ENCODE measurements around the gene INCA1.

INCA1 gene

DNA sequence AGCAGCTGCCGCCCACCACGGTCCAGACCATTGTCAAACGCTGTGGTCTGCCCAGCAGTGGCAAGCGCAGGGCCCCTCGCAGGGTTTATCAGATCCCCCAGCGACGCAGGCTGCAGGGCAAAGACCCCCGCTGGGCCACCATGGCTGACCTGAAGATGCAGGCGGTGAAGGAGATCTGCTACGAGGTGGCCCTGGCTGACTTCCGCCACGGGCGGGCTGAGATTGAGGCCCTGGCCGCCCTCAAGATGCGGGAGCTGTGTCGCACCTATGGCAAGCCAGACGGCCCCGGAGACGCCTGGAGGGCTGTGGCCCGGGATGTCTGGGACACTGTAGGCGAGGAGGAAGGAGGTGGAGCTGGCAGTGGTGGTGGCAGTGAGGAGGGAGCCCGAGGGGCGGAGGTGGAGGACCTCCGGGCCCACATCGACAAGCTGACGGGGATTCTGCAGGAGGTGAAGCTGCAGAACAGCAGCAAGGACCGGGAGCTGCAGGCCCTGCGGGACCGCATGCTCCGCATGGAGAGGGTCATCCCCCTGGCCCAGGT is 24.9 kb upstream of the INCA1 start:
- DNase-seq: no peak
- no peaks in the 10 kb centered on the region for H3K9me3 ChIP-seq (ENCODE audit: severe bottlenecking)
- TF ChIP-seq, protein P1, sequence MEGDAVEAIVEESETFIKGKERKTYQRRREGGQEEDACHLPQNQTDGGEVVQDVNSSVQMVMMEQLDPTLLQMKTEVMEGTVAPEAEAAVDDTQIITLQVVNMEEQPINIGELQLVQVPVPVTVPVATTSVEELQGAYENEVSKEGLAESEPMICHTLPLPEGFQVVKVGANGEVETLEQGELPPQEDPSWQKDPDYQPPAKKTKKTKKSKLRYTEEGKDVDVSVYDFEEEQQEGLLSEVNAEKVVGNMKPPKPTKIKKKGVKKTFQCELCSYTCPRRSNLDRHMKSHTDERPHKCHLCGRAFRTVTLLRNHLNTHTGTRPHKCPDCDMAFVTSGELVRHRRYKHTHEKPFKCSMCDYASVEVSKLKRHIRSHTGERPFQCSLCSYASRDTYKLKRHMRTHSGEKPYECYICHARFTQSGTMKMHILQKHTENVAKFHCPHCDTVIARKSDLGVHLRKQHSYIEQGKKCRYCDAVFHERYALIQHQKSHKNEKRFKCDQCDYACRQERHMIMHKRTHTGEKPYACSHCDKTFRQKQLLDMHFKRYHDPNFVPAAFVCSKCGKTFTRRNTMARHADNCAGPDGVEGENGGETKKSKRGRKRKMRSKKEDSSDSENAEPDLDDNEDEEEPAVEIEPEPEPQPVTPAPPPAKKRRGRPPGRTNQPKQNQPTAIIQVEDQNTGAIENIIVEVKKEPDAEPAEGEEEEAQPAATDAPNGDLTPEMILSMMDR (IDR thresholded peaks at IDR 0.05; ENCODE audit: low read depth, low read length): no peak
- no peaks in the 10 kb centered on the region for H3K27me3 ChIP-seq (ENCODE audit: insufficient read depth, low read depth, severe bottlenecking)
- no peak overlapping the region for H3K27ac ChIP-seq
- peaks cover 29% of the 10 kb centered on the region for H3K36me3 ChIP-seq
- H3K4me3 ChIP-seq (ENCODE audit: low read depth, low read length): no peak overlapping the region

GRCh38 chr17:5020502-5021023 is 23.2 kb upstream of the INCA1 start:
- Histone ChIP-seq H3K36me3 (peaks cover 37% of the 10 kb centered on the region), H3K9me3 (ENCODE audit: severe bottlenecking) (no peaks in the 10 kb centered on the region), H3K27ac (no peak overlapping the region), H3K4me3 (ENCODE audit: low read depth, low read length) (no peak overlapping the region), H3K27me3 (ENCODE audit: insufficient read depth, low read depth, severe bottlenecking) (no peaks in the 10 kb centered on the region)
- DNase-seq: no peak
- TF ChIP-seq, protein P1 (IDR thresholded peaks at IDR 0.05; ENCODE audit: low read depth, low read length): no peak

DNA sequence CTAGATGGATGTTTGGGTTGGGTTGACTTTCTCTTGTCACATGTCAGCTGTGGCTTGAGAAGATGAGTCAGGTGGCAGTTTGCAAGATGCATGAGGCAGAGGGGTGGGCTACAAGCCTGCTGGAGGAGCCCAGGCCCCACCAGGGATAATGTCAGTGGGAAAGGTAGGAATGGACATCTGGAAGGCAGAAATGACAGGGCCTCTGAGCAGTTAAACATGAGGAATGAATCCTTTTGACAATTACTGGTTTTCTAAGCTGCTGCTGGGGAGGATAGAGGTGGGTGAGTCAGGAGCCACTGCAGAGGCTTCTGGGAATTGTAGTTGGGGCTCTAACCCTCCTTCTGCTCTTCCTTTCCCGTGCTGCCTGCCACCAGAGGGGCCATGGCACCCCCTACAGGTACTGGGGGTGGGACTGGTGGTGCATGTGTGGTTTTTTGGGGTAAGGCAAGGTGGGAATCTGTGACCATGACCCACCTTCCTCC is 22.2 kb upstream of the INCA1 start:
- peak; percentile 42 for DNase-seq

DNA sequence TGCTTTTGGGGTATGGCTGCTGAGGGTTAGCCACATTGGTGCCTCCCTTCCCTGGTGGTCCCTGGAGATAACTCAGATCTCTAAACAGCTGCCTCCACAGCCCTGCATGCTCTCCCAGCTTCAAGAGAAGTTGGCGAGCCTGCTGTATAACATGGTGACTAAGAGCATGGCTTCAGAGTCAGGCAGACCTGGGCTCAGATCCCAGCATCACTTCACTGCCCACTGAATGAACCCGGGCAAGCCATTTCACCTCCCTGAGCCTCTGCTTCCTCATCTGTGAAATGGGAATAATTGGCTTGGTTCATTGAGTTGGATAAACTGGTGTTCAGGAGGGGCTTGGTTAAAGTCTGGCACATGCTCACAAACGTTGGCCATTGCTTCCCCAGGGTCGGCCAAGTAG is 17.0 kb upstream of the INCA1 start:
- H3K9me3 ChIP-seq (ENCODE audit: severe bottlenecking): no peaks in the 10 kb centered on the region
- H3K4me3 ChIP-seq (ENCODE audit: low read depth, low read length): no peak overlapping the region
- H3K36me3 ChIP-seq: peaks cover 38% of the 10 kb centered on the region
- DNase-seq: no peak
- TF ChIP-seq, protein P1 (IDR thresholded peaks at IDR 0.05; ENCODE audit: low read depth, low read length): no peak
- H3K27me3 ChIP-seq (ENCODE audit: insufficient read depth, low read depth, severe bottlenecking): no peaks in the 10 kb centered on the region
- no peak overlapping the region for H3K27ac ChIP-seq

More for the DNA sequence above, 22.2 kb upstream of the INCA1 start:
- Histone ChIP-seq H3K27me3 (ENCODE audit: insufficient read depth, low read depth, severe bottlenecking) (no peaks in the 10 kb centered on the region), H3K27ac (no peak overlapping the region), H3K4me3 (ENCODE audit: low read depth, low read length) (no peak overlapping the region), H3K36me3 (peaks cover 42% of the 10 kb centered on the region), H3K9me3 (ENCODE audit: severe bottlenecking) (no peaks in the 10 kb centered on the region)
- TF ChIP-seq, protein P1 (IDR thresholded peaks at IDR 0.05; ENCODE audit: low read depth, low read length): peak; percentile 50; the same call in 1 of the 2 replicates

DNA sequence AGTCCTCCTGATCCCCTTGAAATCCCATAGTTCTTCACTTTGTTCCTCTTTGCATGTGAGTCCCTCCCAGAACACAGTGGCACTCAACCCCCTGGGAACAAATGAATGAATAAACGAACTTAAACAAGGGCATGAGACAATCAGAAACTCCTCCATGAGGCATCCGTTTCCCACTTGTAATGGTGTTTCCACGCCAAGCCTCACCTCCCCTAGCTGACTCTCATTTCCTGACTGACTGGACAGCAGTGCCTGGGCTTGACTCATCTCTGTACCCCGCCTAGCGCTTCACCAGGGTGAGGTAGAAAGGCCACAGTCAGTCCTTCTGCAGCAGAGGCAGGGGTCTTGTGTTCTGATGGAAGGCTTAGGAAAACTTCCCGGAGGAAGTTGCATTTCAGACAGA is 14.6 kb upstream of the INCA1 start:
- H3K4me3 ChIP-seq (ENCODE audit: low read depth, low read length): no peak overlapping the region
- no peak for DNase-seq
- TF ChIP-seq, protein P1 (IDR thresholded peaks at IDR 0.05; ENCODE audit: low read depth, low read length): no peak
- H3K9me3 ChIP-seq (ENCODE audit: severe bottlenecking): no peaks in the 10 kb centered on the region
- no peaks in the 10 kb centered on the region for H3K27me3 ChIP-seq (ENCODE audit: insufficient read depth, low read depth, severe bottlenecking)
- no peak overlapping the region for H3K27ac ChIP-seq
- peaks cover 52% of the 10 kb centered on the region for H3K36me3 ChIP-seq
